ENCODE results near the gene PLCH2. TPM values are rescaled to one million over a fixed set of nuclear protein-coding genes. Genes with fewer than 3 reads are reported as not detected.

The PLCH2 gene, protein sequence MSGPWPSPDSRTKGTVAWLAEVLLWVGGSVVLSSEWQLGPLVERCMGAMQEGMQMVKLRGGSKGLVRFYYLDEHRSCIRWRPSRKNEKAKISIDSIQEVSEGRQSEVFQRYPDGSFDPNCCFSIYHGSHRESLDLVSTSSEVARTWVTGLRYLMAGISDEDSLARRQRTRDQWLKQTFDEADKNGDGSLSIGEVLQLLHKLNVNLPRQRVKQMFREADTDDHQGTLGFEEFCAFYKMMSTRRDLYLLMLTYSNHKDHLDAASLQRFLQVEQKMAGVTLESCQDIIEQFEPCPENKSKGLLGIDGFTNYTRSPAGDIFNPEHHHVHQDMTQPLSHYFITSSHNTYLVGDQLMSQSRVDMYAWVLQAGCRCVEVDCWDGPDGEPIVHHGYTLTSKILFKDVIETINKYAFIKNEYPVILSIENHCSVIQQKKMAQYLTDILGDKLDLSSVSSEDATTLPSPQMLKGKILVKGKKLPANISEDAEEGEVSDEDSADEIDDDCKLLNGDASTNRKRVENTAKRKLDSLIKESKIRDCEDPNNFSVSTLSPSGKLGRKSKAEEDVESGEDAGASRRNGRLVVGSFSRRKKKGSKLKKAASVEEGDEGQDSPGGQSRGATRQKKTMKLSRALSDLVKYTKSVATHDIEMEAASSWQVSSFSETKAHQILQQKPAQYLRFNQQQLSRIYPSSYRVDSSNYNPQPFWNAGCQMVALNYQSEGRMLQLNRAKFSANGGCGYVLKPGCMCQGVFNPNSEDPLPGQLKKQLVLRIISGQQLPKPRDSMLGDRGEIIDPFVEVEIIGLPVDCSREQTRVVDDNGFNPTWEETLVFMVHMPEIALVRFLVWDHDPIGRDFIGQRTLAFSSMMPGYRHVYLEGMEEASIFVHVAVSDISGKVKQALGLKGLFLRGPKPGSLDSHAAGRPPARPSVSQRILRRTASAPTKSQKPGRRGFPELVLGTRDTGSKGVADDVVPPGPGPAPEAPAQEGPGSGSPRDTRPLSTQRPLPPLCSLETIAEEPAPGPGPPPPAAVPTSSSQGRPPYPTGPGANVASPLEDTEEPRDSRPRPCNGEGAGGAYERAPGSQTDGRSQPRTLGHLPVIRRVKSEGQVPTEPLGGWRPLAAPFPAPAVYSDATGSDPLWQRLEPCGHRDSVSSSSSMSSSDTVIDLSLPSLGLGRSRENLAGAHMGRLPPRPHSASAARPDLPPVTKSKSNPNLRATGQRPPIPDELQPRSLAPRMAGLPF (N-terminal part only)
- total RNA-seq, result 0.31 and 0.32 TPM in 2 replicates
- polyA plus RNA-seq, result 0.16 and 0.19 TPM in 2 replicates
- polyA plus RNA-seq (2011; cell fraction: cytosol; rRNA removed), result 0.01 and 0.23 TPM in 2 replicates
- 0.34 and 0.55 TPM in 2 replicates for polyA plus RNA-seq (2011; cell fraction: nucleus; rRNA removed)
- 0.43 and 0.74 TPM in 2 replicates for polyA plus RNA-seq (2012)
- polyA minus RNA-seq, result 0.08 TPM in 1 of 2 replicates, not detected in the other
- not detected for polyA minus RNA-seq (2011; cell fraction: cytosol; rRNA and poly(A)+ RNA removed)
- 0.19 and 0.72 TPM in 2 replicates for polyA minus RNA-seq (2011; cell fraction: nucleus; rRNA and poly(A)+ RNA removed)
- percentile 10 among the genes with signal in this experiment for Bru-seq, nascent RNA
- BruChase-seq, experiment 1, labeled RNA remaining after a 6-hour chase, result percentile 9 among the genes with signal in this experiment
- percentile 7 among the genes with signal in this experiment for BruChase-seq, experiment 2, labeled RNA remaining after a 2-hour chase
- long read RNA-seq, result 0 reads

DNA sequence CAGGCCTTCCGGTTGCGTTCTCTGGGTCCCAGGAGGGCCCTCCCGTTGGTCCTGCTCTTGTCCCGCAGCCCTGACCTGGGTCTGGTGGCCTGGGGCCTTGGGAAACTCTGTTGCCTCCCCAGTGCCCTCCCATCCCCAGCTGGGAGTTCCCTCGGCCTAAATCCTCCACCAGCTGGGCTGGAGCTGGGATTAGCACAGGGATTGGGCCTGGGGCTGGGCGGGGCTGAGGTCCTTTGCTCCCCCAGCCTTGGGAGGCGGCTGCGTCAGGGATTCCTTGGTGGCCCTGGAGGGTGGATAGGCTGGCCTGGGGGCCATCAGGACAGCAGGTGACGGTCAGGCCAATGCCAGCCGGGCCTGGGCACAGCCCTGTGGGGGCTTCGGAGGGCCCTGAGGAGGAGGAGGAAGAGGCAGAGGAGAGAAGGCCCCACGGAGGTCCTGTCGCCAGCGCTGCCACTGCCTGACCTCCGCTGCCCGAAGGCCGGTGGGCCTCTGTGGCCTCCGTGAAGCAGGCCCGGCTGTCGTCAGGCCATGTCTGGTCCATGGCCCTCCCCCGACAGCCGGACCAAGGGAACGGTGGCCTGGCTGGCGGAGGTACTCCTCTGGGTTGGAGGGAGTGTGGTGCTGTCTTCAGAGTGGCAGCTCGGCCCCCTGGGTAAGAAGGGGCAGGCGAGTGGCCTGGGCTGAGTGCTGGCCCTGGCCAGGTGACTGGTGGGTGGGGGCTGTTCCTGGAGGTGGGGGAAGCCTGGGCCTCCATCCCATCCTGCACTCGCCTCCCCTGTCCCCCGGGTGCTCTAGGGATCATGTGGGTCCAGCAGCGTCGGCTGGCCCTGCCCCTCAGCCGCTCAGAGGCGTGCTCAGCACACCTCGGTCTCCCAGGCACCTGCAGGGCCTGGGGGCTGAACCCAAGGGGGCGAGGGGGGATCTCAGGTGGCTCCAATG is at the start of gene PLCH2:
Gene PLCH2, plus strand, starts transcription at position 229 of the 939 bp plus-strand sequence. Its CDS starts 300 bp downstream, at position 529.
- Histone ChIP-seq H2AFZ (ENCODE audit: low read depth, low read length) (no peak within 1 kb of the TSS), H3K27me3 (ENCODE audit: control insufficient read depth in 2 of 2, insufficient read depth in 2 of 2, low read length in 2 of 2) (no peaks in the 10 kb centered on the region), H3K36me3 (ENCODE audit: control insufficient read depth in 2 of 2, extremely low read depth in 1 of 2, insufficient read depth in 2 of 2, low read length in 2 of 2) (no peaks in the 10 kb centered on the region), H3K9me3 (replicated peaks; ENCODE audit: control insufficient read depth, insufficient read depth, low read length) (no peaks in the 10 kb centered on the region), H3K9ac (replicated peaks; ENCODE audit: extremely low read depth, insufficient read depth, low read length) (no peak within 1 kb of the TSS), H3K79me2 (ENCODE audit: control insufficient read depth, insufficient read depth, low read length) (no peaks in the 10 kb centered on the region), H3K9me1 (replicated peaks; ENCODE audit: control insufficient read depth, extremely low read depth, insufficient read depth, low read length) (no peaks in the 10 kb centered on the region), H3K27ac (ENCODE audit: insufficient read depth, low read depth, low read length) (no peak within 1 kb of the TSS), H3K4me2 (ENCODE audit: insufficient read depth, low read length) (no peak within 1 kb of the TSS), H3K4me1 (ENCODE audit: control insufficient read depth, extremely low read depth, insufficient read depth, low read length) (no peaks in the 10 kb centered on the region), H4K20me1 (replicated peaks; ENCODE audit: control insufficient read depth, extremely low read depth, insufficient read depth, low read length) (no peaks in the 10 kb centered on the region), H3K4me3 (replicated peaks in 1 of 3; ENCODE audit: insufficient read depth in 1 of 3, low read depth in 1 of 3, low read length in 3 of 3) (no peak within 1 kb of the TSS)
- BruUV-seq (replicated peaks), result no TSS peak
- DNase-seq (ENCODE audit: low read depth, low spot score), result no peak
- TF ChIP-seq JUN (IDR thresholded peaks at IDR 0.05; ENCODE audit: borderline replicate concordance, insufficient read depth, insufficient read length, low read depth) (no peak), EZH2 (IDR thresholded peaks at IDR 0.05; ENCODE audit: borderline replicate concordance, low read depth, low read length, severe bottlenecking) (no peak), POLR2AphosphoS5 (IDR thresholded peaks at IDR 0.05; ENCODE audit: insufficient read depth, low read depth, low read length) (no peak), GATA2 (IDR thresholded peaks at IDR 0.05; ENCODE audit: insufficient read depth, insufficient read length, low read depth, low read length) (no peak), MYC (IDR thresholded peaks at IDR 0.05; ENCODE audit: low read depth, low read length) (no peak), POLR2A (IDR thresholded peaks at IDR 0.05; ENCODE audit: low read depth, low read length) (no peak), FOS (IDR thresholded peaks at IDR 0.05; ENCODE audit: borderline replicate concordance, insufficient read depth, low read length) (no peak)
- TF ChIP-seq, protein P1, sequence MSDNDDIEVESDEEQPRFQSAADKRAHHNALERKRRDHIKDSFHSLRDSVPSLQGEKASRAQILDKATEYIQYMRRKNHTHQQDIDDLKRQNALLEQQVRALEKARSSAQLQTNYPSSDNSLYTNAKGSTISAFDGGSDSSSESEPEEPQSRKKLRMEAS (IDR thresholded peaks at IDR 0.05; ENCODE audit: insufficient read depth, insufficient read length), result no peak
- TF ChIP-seq, protein P2, sequence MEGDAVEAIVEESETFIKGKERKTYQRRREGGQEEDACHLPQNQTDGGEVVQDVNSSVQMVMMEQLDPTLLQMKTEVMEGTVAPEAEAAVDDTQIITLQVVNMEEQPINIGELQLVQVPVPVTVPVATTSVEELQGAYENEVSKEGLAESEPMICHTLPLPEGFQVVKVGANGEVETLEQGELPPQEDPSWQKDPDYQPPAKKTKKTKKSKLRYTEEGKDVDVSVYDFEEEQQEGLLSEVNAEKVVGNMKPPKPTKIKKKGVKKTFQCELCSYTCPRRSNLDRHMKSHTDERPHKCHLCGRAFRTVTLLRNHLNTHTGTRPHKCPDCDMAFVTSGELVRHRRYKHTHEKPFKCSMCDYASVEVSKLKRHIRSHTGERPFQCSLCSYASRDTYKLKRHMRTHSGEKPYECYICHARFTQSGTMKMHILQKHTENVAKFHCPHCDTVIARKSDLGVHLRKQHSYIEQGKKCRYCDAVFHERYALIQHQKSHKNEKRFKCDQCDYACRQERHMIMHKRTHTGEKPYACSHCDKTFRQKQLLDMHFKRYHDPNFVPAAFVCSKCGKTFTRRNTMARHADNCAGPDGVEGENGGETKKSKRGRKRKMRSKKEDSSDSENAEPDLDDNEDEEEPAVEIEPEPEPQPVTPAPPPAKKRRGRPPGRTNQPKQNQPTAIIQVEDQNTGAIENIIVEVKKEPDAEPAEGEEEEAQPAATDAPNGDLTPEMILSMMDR (IDR thresholded peaks at IDR 0.05; ENCODE audit: extremely low read depth in 1 of 2, insufficient read depth in 1 of 2, low read depth in 1 of 2, low read length in 2 of 2), result no peak
- intact Hi-C loops (cut with micrococcal nuclease) (no loop called here), dilution Hi-C loops (cut with MboI; ENCODE audit: extremely low pct_ligation_motif_present, low sequenced_read_pairs) (no loop called here)
- FAIRE-seq, result no peak
- POLR2A ChIA-PET, result no interaction called here
- CTCF ChIA-PET, result interaction anchor here (1.2 kb wide), 1 partner anchor 62 kb away, joined by 3 read pairs; no protein-coding TSS in a partner anchor

Data from endothelial cell of umbilical vein (primary cell).